GM18502 (cell line): ENCODE measurements around the gene LAMB2.

Experiments
- ATAC-seq: cut with Tn5 transposase; IDR thresholded peaks from one replicate; pipeline ENCODE4 v1.9.1; 2021; ENCODE audit warnings: mild to moderate bottlenecking; ENCODE audit not compliant: unreplicated experiment, poor library complexity

LAMB2 gene

DNA sequence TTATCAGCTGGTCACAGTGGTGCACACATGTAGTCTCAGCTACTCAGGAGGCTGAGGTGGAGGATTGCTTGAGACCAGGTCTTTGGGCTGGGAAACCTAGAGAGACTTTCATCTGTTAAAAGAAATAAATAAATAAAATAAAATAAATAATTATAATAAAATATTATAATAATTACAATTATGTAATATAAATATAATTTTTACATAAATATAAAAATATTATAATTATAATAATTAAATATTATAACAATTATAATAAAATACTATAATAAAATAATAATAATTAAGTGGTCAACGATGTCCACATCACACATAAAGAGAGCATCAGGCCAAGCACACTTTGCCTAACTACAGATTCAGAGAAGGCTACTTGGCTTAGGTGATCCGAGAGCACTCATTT lies 53.6 kb downstream of the LAMB2 start:
- no peak for ATAC-seq

DNA sequence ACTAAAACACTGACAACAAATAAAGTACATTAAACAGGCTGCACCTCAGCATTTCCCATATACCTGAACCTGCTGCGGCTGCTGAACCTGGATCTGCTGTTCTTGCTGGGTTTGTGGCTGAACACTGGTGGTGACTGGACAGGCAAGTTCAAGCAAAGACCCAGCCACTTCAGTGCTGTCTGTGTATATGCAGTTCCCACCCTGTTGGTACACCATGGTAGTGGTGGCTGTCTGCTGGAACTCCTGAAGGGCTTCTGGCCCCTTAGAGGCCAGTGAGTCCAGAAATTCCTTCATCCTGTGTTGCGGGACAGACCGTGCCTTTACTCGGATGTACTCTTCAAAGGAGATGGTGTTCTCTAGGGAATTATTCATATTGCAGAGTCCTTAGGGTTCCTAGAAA lies 56.2 kb downstream of the LAMB2 start:
- no peak for ATAC-seq

DNA sequence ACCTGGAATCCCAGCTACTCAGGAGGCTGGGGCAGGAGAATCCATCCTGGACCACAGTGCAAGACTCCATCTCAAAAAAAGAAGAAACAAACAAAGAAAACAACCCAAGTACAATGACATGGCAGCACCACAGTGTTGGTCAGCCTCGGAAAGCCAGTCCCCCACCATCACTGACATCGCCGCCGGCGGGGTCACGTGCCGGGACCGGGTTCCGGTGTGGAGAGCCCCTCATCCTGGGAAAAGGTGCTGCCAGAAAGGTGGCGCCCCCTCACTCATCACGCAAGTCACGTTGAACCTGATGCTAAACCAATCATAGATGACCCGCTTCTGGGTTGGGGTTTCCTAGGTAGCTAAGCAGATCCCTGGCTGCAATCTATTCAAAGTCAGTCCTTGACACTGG lies 56.7 kb downstream of the LAMB2 start:
- no peak for ATAC-seq
